ENCODE data around the gene ANXA2R.

DNA sequence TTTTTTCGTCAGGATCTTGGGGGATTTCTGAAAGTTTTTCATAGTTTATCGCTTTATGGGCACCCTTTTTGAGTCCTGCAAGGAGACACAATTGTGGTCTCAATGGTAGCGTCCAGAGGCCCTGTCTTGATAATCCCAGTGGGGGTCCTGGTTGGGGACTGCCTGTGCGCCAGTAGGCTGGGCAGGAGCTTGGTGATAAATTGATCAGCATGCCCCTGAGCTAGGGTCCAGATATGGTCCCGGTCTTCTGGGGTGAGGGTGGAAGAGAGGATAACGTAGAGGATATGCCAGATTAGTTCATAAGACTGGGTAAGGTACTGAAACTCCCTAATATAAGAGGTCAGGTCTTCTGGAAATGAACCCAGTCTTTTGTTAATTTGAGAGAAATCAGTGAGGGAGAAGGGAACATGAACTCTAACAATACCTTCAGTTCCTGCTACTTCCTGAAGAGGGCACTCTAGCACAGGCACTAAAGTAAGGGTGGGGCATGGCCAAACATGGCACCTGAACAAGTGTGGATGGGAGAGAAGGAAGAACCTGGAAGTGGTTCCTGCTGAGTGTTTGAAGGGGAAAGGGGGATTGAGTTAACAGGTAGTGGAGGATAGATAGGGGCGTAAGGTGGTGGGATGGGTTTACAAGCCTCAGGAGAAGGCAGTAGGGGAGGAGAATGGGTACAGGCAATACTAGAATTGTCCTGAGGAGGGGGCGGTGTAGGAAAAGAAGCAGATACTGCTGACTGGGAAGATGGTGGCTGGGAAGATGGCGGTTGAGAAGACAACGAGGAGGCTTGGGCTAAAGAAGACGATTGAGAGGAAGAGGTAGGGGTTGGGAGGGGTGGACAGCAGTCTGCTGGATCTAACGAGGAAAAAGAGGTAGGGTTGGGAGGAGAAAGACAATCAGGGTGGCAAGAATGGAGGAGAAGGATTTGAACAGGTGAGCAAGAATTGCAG lies 33.8 kb upstream of the ANXA2R start:
- TF ChIP-seq, protein P1, sequence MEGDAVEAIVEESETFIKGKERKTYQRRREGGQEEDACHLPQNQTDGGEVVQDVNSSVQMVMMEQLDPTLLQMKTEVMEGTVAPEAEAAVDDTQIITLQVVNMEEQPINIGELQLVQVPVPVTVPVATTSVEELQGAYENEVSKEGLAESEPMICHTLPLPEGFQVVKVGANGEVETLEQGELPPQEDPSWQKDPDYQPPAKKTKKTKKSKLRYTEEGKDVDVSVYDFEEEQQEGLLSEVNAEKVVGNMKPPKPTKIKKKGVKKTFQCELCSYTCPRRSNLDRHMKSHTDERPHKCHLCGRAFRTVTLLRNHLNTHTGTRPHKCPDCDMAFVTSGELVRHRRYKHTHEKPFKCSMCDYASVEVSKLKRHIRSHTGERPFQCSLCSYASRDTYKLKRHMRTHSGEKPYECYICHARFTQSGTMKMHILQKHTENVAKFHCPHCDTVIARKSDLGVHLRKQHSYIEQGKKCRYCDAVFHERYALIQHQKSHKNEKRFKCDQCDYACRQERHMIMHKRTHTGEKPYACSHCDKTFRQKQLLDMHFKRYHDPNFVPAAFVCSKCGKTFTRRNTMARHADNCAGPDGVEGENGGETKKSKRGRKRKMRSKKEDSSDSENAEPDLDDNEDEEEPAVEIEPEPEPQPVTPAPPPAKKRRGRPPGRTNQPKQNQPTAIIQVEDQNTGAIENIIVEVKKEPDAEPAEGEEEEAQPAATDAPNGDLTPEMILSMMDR (IDR thresholded peaks at IDR 0.05) = peak; percentile 63
- TF ChIP-seq EP300 (IDR thresholded peaks at IDR 0.05; ENCODE audit: borderline replicate concordance in 1 of 2, low read depth in 1 of 2, low read length in 1 of 2) (no peak), POLR2AphosphoS5 (IDR thresholded peaks at IDR 0.05; ENCODE audit: low read depth, low read length) (no peak), REST (IDR thresholded peaks at IDR 0.05; ENCODE audit: low read depth, low read length) (no peak), USF2 (IDR thresholded peaks at IDR 0.05; ENCODE audit: borderline replicate concordance, low read depth, low read length) (no peak)
